ENCODE results near the gene RGS18.
"Not testable (repeated sequence)": the region's sequence is repeated elsewhere in the genome, so short reads cannot be mapped to it uniquely, and the experiment has no call there.

RGS18 gene

DNA sequence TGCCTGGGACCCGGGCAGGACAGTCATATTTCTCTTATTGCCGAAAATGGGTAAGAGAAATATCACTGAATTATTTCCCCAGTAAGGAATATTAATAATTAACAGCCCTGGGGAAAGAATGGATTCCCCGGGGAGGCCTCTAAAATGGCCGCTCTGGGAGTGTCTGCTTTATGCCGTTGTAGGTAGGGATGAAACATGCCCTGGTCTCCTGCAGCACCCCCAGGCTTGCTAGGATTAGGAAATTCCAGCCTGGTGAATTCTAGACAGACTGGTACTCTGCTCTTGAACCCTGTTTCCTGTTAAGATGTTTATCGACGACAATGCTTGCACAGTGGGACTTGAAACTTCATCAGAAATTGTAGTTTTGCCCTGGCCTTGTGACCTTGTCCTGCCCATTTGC is 6.7 kb downstream of the RGS18 start:
- not testable (repeated sequence) for H3K27ac ChIP-seq (ENCODE audit: low read depth, low read length); H3K9ac ChIP-seq (ENCODE audit: low read length); H3K27me3 ChIP-seq (ENCODE audit: control insufficient read depth in 1 of 2, insufficient read depth in 2 of 2, low read length in 2 of 2); H3K36me3 ChIP-seq (ENCODE audit: insufficient read depth, low read length); H3K4me1 ChIP-seq (ENCODE audit: insufficient read depth, low read length); H3K4me3 ChIP-seq (ENCODE audit: low read depth in 1 of 2, low read length in 2 of 2); H3K9me3 ChIP-seq (ENCODE audit: low read length)

DNA sequence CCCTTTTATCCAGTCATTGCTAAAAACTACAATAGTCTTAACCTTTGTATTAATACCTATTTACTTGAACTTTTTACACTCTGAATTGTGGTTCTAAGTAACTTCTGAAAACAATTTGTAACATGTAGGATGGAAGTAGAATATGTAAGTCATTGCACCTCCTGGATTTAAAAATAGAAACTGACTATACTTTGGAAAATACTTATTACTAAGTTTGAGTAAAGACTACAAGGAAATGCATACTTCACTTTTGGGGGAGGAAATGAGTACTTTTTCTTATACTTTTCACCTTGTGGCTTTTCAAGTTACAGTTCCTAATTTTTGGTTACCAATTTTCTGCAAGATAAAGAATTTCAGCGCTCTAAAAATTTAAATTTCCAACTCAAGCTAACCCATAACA is 8.7 kb downstream of the RGS18 start:
- Histone ChIP-seq H3K9ac (ENCODE audit: low read length) (no peak overlapping the region), H3K27ac (ENCODE audit: low read depth, low read length) (no peak overlapping the region), H3K4me1 (ENCODE audit: insufficient read depth, low read length) (no peaks in the 10 kb centered on the region), H3K9me3 (ENCODE audit: low read length) (no peaks in the 10 kb centered on the region), H3K36me3 (ENCODE audit: insufficient read depth, low read length) (no peaks in the 10 kb centered on the region), H3K27me3 (ENCODE audit: control insufficient read depth in 1 of 2, insufficient read depth in 2 of 2, low read length in 2 of 2) (no peaks in the 10 kb centered on the region), H3K4me3 (ENCODE audit: low read depth in 1 of 2, low read length in 2 of 2) (no peak overlapping the region)

DNA sequence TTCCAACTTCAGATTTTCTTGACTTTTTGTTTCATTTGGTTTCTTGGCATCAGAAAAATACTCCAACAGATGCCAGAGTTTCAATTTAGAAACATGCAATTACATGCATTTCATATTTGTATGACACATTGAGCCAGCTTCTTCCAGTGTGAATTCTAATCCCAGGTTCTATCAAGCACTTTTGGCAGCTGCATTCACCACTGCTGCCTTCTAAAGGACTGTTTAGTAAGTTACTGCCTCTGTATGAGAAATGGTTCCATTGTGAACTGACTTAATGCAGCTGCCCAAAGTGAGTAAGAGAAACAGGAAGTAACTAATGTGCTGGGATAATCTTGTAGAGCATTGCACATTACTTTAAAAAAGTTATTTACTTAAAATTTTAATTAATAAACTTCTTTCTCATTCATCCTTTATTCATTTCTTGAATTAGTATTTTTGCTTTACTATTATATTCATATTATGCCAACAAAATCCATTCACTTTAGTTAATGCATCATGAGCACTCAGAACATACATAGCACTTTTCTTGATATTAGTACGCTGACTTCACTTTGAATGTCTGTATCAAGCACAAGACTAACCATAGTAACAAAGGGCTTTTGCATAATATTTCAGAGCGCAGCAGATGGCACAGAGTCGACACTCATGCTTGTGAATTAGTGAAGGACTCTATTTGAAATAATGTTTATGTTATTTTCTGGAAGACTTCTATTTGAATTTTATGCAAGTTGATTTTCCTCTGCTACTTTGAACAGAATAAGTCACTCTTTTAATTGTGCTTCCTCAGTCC is 9.8 kb downstream of the RGS18 start:
- Histone ChIP-seq H3K9ac (ENCODE audit: low read length) (no peak overlapping the region), H3K9me3 (ENCODE audit: low read length) (no peaks in the 10 kb centered on the region), H3K36me3 (ENCODE audit: insufficient read depth, low read length) (no peaks in the 10 kb centered on the region), H3K4me3 (ENCODE audit: low read depth in 1 of 2, low read length in 2 of 2) (no peak overlapping the region), H3K27ac (ENCODE audit: low read depth, low read length) (no peak overlapping the region), H3K27me3 (ENCODE audit: control insufficient read depth in 1 of 2, insufficient read depth in 2 of 2, low read length in 2 of 2) (no peaks in the 10 kb centered on the region), H3K4me1 (ENCODE audit: insufficient read depth, low read length) (no peaks in the 10 kb centered on the region)

DNA sequence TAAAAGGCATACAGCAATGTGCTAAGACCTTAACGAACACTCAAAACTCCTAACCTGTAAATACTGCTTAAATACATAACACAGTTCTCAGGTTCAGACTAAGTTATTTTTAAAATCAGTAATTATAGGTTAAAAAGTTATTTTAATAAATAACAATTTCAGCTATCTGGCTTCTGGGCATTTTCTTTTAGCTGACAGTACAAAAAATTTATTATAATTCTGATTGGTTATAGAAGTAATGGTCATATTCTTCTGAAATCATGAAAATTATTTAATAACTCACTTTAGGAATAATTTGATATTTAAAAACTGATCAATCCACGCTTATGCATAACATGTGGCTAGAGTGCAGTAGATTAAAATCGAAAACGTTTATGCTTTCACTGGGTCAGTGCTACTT is 10.7 kb downstream of the RGS18 start:
- no peak overlapping the region for H3K9ac ChIP-seq (ENCODE audit: low read length)
- no peak overlapping the region for H3K4me3 ChIP-seq (ENCODE audit: low read depth in 1 of 2, low read length in 2 of 2)
- no peak overlapping the region for H3K27ac ChIP-seq (ENCODE audit: low read depth, low read length)
- no peaks in the 10 kb centered on the region for H3K27me3 ChIP-seq (ENCODE audit: control insufficient read depth in 1 of 2, insufficient read depth in 2 of 2, low read length in 2 of 2)
- no peaks in the 10 kb centered on the region for H3K9me3 ChIP-seq (ENCODE audit: low read length)
- H3K4me1 ChIP-seq (ENCODE audit: insufficient read depth, low read length), result no peaks in the 10 kb centered on the region
- H3K36me3 ChIP-seq (ENCODE audit: insufficient read depth, low read length), result no peaks in the 10 kb centered on the region

GRCh38 chr1:192170196-192170984 is 12.1 kb downstream of the RGS18 start:
- Histone ChIP-seq H3K27ac (ENCODE audit: low read depth, low read length) (no peak overlapping the region), H3K9ac (ENCODE audit: low read length) (no peak overlapping the region), H3K4me1 (ENCODE audit: insufficient read depth, low read length) (no peaks in the 10 kb centered on the region), H3K9me3 (ENCODE audit: low read length) (no peaks in the 10 kb centered on the region), H3K4me3 (ENCODE audit: low read depth in 1 of 2, low read length in 2 of 2) (no peak overlapping the region), H3K27me3 (ENCODE audit: control insufficient read depth in 1 of 2, insufficient read depth in 2 of 2, low read length in 2 of 2) (no peaks in the 10 kb centered on the region), H3K36me3 (ENCODE audit: insufficient read depth, low read length) (no peaks in the 10 kb centered on the region)

DNA sequence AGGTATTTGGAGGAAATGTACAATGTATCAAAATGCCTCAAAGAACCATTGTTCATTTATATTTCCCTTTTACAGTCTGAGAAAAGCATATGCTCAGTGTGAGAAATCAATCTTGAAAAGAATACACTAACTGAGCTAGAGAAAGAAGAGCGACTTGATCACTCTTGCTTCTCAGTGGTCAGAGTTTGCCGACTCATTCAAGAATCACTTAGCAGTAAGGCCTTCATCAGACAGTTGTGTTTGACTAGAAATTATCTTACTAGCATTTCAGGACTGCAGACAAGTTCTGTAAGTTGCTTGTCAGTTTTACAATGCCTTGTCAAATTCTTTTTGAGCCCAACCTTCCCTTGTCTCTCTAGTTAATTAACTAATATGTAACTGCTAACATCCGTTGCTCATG is 12.9 kb downstream of the RGS18 start:
- H3K9me3 ChIP-seq (ENCODE audit: low read length), result no peaks in the 10 kb centered on the region
- no peak overlapping the region for H3K27ac ChIP-seq (ENCODE audit: low read depth, low read length)
- H3K9ac ChIP-seq (ENCODE audit: low read length), result no peak overlapping the region
- H3K27me3 ChIP-seq (ENCODE audit: control insufficient read depth in 1 of 2, insufficient read depth in 2 of 2, low read length in 2 of 2), result no peaks in the 10 kb centered on the region
- H3K4me3 ChIP-seq (ENCODE audit: low read depth in 1 of 2, low read length in 2 of 2), result no peak overlapping the region
- no peaks in the 10 kb centered on the region for H3K36me3 ChIP-seq (ENCODE audit: insufficient read depth, low read length)
- no peaks in the 10 kb centered on the region for H3K4me1 ChIP-seq (ENCODE audit: insufficient read depth, low read length)

DNA sequence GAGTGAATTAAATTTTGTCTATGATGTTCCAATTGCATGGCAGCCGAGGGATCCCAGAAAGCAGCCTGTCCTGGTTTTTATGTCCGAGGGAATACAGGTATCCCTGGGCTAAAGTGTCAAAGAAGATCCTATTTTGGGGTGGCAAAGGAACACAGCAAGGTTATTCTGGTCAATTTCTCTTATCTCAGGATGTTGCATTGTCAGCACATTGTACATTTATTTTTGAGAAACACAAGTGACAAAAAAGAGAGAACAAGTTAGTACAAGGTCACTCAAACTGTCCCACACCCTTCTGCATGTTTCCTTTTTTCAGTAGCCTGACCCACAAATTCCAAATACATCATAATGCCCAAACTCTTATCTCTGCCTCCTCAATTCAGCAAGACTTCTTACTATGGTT is 17.7 kb downstream of the RGS18 start:
- Histone ChIP-seq H3K36me3 (ENCODE audit: insufficient read depth, low read length) (no peaks in the 10 kb centered on the region), H3K9ac (ENCODE audit: low read length) (no peak overlapping the region), H3K4me3 (ENCODE audit: low read depth in 1 of 2, low read length in 2 of 2) (no peak overlapping the region), H3K27me3 (ENCODE audit: control insufficient read depth in 1 of 2, insufficient read depth in 2 of 2, low read length in 2 of 2) (no peaks in the 10 kb centered on the region), H3K4me1 (ENCODE audit: insufficient read depth, low read length) (no peaks in the 10 kb centered on the region), H3K9me3 (ENCODE audit: low read length) (no peaks in the 10 kb centered on the region), H3K27ac (ENCODE audit: low read depth, low read length) (no peak overlapping the region)

GRCh38 chr1:192183788-192184187 is 25.5 kb downstream of the RGS18 start:
- no peaks in the 10 kb centered on the region for H3K27me3 ChIP-seq (ENCODE audit: control insufficient read depth in 1 of 2, insufficient read depth in 2 of 2, low read length in 2 of 2)
- no peak overlapping the region for H3K27ac ChIP-seq (ENCODE audit: low read depth, low read length)

DNA sequence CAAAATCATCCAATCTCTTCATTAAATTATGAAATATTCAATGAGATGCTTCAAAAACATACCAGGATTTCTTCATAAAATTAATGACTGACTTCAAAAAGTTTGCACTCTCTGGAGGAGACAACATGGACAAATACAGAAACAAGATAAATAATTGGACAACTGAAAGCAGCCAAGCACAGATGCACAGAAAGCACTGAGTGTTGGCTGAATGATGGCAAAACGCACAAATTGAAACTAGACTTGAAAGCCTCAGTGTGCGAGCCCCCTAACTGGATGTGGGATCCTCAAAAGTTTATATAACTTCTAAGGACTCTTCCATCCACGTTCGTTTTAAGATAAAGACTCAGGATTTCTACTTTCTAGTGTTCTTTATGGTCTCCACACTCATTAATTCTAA is 27.9 kb downstream of the RGS18 start:
- Histone ChIP-seq H3K27me3 (ENCODE audit: control insufficient read depth in 1 of 2, insufficient read depth in 2 of 2, low read length in 2 of 2) (no peaks in the 10 kb centered on the region), H3K9ac (ENCODE audit: low read length) (no peak overlapping the region), H3K27ac (ENCODE audit: low read depth, low read length) (no peak overlapping the region), H3K36me3 (ENCODE audit: insufficient read depth, low read length) (no peaks in the 10 kb centered on the region), H3K9me3 (ENCODE audit: low read length) (no peaks in the 10 kb centered on the region), H3K4me1 (ENCODE audit: insufficient read depth, low read length) (no peaks in the 10 kb centered on the region), H3K4me3 (ENCODE audit: low read depth in 1 of 2, low read length in 2 of 2) (no peak overlapping the region)

More at GRCh38 chr1:192183788-192184187, 25.5 kb downstream of the RGS18 start:
- Histone ChIP-seq H3K4me3 (ENCODE audit: low read depth in 1 of 2, low read length in 2 of 2) (no peak overlapping the region), H3K4me1 (ENCODE audit: insufficient read depth, low read length) (no peaks in the 10 kb centered on the region), H3K9ac (ENCODE audit: low read length) (no peak overlapping the region), H3K9me3 (ENCODE audit: low read length) (no peaks in the 10 kb centered on the region), H3K36me3 (ENCODE audit: insufficient read depth, low read length) (no peaks in the 10 kb centered on the region)

DNA sequence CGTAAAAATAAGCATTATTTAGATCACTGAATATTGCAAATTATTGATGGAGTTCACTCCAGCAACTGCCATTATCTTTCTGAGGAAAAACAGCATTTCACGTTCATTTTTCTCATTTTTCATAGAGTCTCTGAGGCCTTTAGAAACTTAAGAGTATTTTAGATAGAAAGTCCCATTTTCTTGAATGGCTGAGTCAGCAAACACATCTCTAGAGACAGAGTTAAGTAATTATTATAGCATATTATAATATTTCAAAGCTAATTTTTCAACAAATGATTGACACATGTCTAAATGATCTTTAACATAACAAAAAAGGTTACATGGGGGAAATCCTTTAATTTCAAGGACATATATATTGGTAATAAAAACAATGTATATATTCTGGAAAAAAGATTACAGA is 31.8 kb downstream of the RGS18 start:
- Histone ChIP-seq H3K27me3 (ENCODE audit: control insufficient read depth in 1 of 2, insufficient read depth in 2 of 2, low read length in 2 of 2) (no peaks in the 10 kb centered on the region), H3K36me3 (ENCODE audit: insufficient read depth, low read length) (no peaks in the 10 kb centered on the region)

DNA sequence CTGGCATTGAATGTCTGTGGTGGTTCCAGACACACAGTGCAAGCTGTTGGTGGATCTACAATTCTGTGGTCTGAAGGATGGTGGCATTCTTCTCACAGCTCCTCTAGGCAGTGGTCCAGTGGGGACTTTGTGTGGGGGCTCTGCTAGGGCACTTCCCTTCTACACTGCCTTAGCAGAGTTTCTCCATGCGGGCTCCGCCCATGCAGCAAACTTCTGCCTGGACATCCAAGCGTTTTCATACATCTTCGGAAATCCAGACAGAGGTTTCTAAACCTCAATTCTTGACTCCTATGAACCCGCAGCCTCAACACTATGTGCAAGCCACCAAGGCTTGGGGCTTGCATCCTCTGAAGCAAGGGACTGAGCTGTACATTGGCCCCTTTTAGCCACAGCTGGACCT is 43.0 kb downstream of the RGS18 start:
- Histone ChIP-seq H3K27ac (ENCODE audit: low read depth, low read length) (no peak overlapping the region), H3K36me3 (ENCODE audit: insufficient read depth, low read length) (no peaks in the 10 kb centered on the region), H3K4me3 (ENCODE audit: low read depth in 1 of 2, low read length in 2 of 2) (no peak overlapping the region), H3K9me3 (ENCODE audit: low read length) (no peaks in the 10 kb centered on the region), H3K9ac (ENCODE audit: low read length) (no peak overlapping the region), H3K27me3 (ENCODE audit: control insufficient read depth in 1 of 2, insufficient read depth in 2 of 2, low read length in 2 of 2) (no peaks in the 10 kb centered on the region), H3K4me1 (ENCODE audit: insufficient read depth, low read length) (no peaks in the 10 kb centered on the region)

More for the DNA sequence above, 31.8 kb downstream of the RGS18 start:
- Histone ChIP-seq H3K4me3 (ENCODE audit: low read depth in 1 of 2, low read length in 2 of 2) (no peak overlapping the region), H3K27ac (ENCODE audit: low read depth, low read length) (no peak overlapping the region), H3K9me3 (ENCODE audit: low read length) (no peaks in the 10 kb centered on the region), H3K4me1 (ENCODE audit: insufficient read depth, low read length) (no peaks in the 10 kb centered on the region), H3K9ac (ENCODE audit: low read length) (no peak overlapping the region)

- no peaks in the 10 kb centered on the region for H3K9me3 ChIP-seq (ENCODE audit: low read length)
- H3K4me1 ChIP-seq (ENCODE audit: insufficient read depth, low read length), result no peaks in the 10 kb centered on the region
- H3K27ac ChIP-seq (ENCODE audit: low read depth, low read length), result no peak overlapping the region
- H3K27me3 ChIP-seq (ENCODE audit: control insufficient read depth in 1 of 2, insufficient read depth in 2 of 2, low read length in 2 of 2), result no peaks in the 10 kb centered on the region
- H3K4me3 ChIP-seq (ENCODE audit: low read depth in 1 of 2, low read length in 2 of 2), result no peak overlapping the region
- no peaks in the 10 kb centered on the region for H3K36me3 ChIP-seq (ENCODE audit: insufficient read depth, low read length)
- no peak overlapping the region for H3K9ac ChIP-seq (ENCODE audit: low read length)
Observed at GRCh38 chr1:192224396-192224795, 66.1 kb downstream of the RGS18 start.
